Tibial artery (tissue), 4 donors: ENCODE measurements around the gene C10orf120.

Source experiments
- DNase-seq, 2 donors: peaks; one replicate each; pipeline ENCODE4 v3.0.0-alpha.2; 2019
- H3K27ac ChIP-seq, 2 donors: fragments of 200-600 bp; sonication (generic) in 1 of 2; 1 replicate in 1 of 2; 2 replicates in 1 of 2; pipeline ENCODE4 v1.5.1; 2018 to 2019; ENCODE audit warnings: mild to moderate bottlenecking in 1 of 2
- H3K27me3 ChIP-seq, 2 donors: fragments of 200-600 bp; sonication (generic) in 1 of 2; one replicate each; pipeline versions ENCODE4 v1.5.1 to v1.6.0; 2016 to 2019
- H3K36me3 ChIP-seq, 3 donors: fragments of 200-600 bp; sonication (generic) in 2 of 3; one replicate each; pipeline ENCODE4 v1.5.1; 2016 to 2019; ENCODE audit warnings: mild to moderate bottlenecking in 2 of 3
- H3K4me1 ChIP-seq, 4 donors: fragments of 200-600 bp; sonication (generic) in 2 of 4; 1 replicate in 3 of 4; 2 replicates in 1 of 4; pipeline ENCODE4 v1.5.1; 2016 to 2019
- H3K4me3 ChIP-seq, 2 donors: fragments of 200-600 bp; sonication (generic) in 1 of 2; 1 replicate in 1 of 2; 2 replicates in 1 of 2; pipeline ENCODE4 v1.5.1; 2018 to 2019; ENCODE audit warnings: mild to moderate bottlenecking in 2 of 2
- H3K9me3 ChIP-seq, 3 donors: fragments of 200-600 bp; sonication (generic) in 1 of 3; one replicate each; pipeline ENCODE4 v1.5.1; 2016 to 2019
- intact Hi-C: fragments of 100-400 bp; cut with DNase I; formaldehyde crosslinking; loops from one replicate; pipeline ENCODE4 v1.15.0; 2023; ENCODE audit warnings: low total_unique reads
- TF ChIP-seq, protein P1 (sequence below), 2 experiments: fragments of 200-600 bp in 1 of 2; fragments of 450-650 bp in 1 of 2; IDR thresholded peaks; one replicate each; pipeline ENCODE4 v1.5.1; 2017 to 2019; ENCODE audit warnings: antibody characterized with exemption in 2 of 2, mild to moderate bottlenecking in 1 of 2, moderate library complexity in 1 of 2

The C10orf120 gene

GRCh38 chr10:122706947-122707346 lies 7.3 kb upstream of the C10orf120 start:
- Histone ChIP-seq H3K4me1 (no peaks in the 10 kb centered on the region), H3K27me3 (peaks cover 0 to 7% of the 10 kb centered on the region in 2 donors), H3K36me3 (no peaks in the 10 kb centered on the region), H3K27ac (no peak overlapping the region), H3K9me3 (no peaks in the 10 kb centered on the region), H3K4me3 (no peak overlapping the region)
- no peak for DNase-seq
- intact Hi-C loops = no loop called here
- TF ChIP-seq, protein P1, sequence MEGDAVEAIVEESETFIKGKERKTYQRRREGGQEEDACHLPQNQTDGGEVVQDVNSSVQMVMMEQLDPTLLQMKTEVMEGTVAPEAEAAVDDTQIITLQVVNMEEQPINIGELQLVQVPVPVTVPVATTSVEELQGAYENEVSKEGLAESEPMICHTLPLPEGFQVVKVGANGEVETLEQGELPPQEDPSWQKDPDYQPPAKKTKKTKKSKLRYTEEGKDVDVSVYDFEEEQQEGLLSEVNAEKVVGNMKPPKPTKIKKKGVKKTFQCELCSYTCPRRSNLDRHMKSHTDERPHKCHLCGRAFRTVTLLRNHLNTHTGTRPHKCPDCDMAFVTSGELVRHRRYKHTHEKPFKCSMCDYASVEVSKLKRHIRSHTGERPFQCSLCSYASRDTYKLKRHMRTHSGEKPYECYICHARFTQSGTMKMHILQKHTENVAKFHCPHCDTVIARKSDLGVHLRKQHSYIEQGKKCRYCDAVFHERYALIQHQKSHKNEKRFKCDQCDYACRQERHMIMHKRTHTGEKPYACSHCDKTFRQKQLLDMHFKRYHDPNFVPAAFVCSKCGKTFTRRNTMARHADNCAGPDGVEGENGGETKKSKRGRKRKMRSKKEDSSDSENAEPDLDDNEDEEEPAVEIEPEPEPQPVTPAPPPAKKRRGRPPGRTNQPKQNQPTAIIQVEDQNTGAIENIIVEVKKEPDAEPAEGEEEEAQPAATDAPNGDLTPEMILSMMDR (IDR thresholded peaks at IDR 0.05) = no peak

- no peak overlapping the region for H3K4me3 ChIP-seq
- H3K27me3 ChIP-seq = peaks cover 0 to 2% of the 10 kb centered on the region in 2 donors
- H3K36me3 ChIP-seq = no peaks in the 10 kb centered on the region
- no peak for DNase-seq
- intact Hi-C loops = no loop called here
- H3K27ac ChIP-seq = no peak overlapping the region
- no peaks in the 10 kb centered on the region for H3K4me1 ChIP-seq
- no peaks in the 10 kb centered on the region for H3K9me3 ChIP-seq
- TF ChIP-seq, protein P1 (IDR thresholded peaks at IDR 0.05) = no peak
These were observed 6.8 kb upstream of the C10orf120 start for GRCh38 chr10:122706467-122706866.

DNA sequence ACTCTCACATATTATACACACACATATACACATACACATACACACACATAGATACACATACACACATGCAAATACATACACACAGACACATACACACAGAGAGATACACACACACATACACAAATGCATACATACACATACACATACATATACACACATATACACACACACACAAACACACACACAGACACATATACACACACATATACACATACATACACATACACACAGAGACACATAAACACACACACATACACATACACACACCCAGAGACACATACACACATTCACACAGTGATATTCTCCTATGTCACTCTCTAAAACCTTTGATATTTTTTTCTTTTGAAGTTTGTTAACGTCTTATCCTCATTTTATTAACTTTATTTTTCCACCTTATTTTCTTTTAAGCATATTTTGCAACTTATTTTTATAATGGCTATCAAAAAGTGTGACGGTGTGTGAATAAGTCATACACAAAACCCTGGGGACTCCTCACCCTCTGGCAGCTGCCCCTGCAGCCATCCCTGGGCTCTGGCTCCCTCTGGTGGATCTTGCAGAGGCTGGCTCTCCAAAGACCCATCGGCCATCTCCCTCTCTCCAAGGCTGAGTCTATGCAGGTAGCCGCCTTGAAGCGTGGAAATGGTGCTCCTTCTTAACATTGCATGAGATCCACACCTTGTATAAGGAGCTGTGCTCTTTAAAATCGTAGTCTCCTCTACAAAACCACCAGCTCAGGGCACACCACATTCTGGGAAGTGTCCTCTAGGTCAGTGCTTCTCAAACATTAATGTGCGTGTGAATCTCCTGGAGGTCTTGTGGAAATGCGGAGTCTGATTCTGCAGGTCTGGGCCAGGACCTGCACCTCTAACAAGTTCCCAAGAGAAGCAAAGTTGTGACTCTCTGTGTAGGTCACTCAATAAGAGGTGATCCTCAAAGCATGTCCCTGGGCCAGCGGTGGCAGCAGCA lies 4.1 kb upstream of the C10orf120 start:
- H3K4me1 ChIP-seq = no peaks in the 10 kb centered on the region
- intact Hi-C loops = loop anchor here (5.0 kb wide), 1 partner anchor 56 kb away; no protein-coding TSS in a partner anchor
- H3K36me3 ChIP-seq = no peaks in the 10 kb centered on the region
- no peak overlapping the region for H3K27ac ChIP-seq
- no peaks in the 10 kb centered on the region for H3K9me3 ChIP-seq
- H3K27me3 ChIP-seq = no peaks in the 10 kb centered on the region
- DNase-seq = peak in 1 of 2 donors; percentile 61
- no peak overlapping the region for H3K4me3 ChIP-seq
- TF ChIP-seq, protein P1 (IDR thresholded peaks at IDR 0.05) = peak; percentile 81 to 82

GRCh38 chr10:122702275-122702674 lies 2.6 kb upstream of the C10orf120 start:
- intact Hi-C loops = loop anchor here (5.0 kb wide), 1 partner anchor 55 kb away; no protein-coding TSS in a partner anchor
- no peak for DNase-seq
- Histone ChIP-seq H3K4me1 (no peaks in the 10 kb centered on the region), H3K9me3 (no peaks in the 10 kb centered on the region), H3K27me3 (no peaks in the 10 kb centered on the region), H3K27ac (no peak overlapping the region), H3K4me3 (no peak overlapping the region), H3K36me3 (no peaks in the 10 kb centered on the region)
- TF ChIP-seq, protein P1 (IDR thresholded peaks at IDR 0.05) = no peak

- Histone ChIP-seq H3K27ac (no peak overlapping the region), H3K27me3 (no peaks in the 10 kb centered on the region), H3K9me3 (no peaks in the 10 kb centered on the region), H3K36me3 (no peaks in the 10 kb centered on the region), H3K4me3 (no peak overlapping the region), H3K4me1 (no peaks in the 10 kb centered on the region)
- DNase-seq = no peak
- intact Hi-C loops = loop anchor here (5.0 kb wide), 1 partner anchor 54 kb away; no protein-coding TSS in a partner anchor
- TF ChIP-seq, protein P1 (IDR thresholded peaks at IDR 0.05) = no peak
These were observed 2.0 kb upstream of the C10orf120 start for GRCh38 chr10:122701652-122702051.
